PC-9 (cell line): ENCODE results near the gene LMF1. TPM values are rescaled to one million over a fixed set of nuclear protein-coding genes. Genes with fewer than 3 reads are reported as not detected.

Experiments
- BruUV-seq: library from RNA; stranded (reverse); fragments of 400-500 nt; replicated peaks from 2 replicates; lab custom pipeline; 2021; lab: Mats Ljungman, UMichigan
- CTCF ChIA-PET: fragments of 300-600 bp; sonication (Branson Sonifier 250); formaldehyde crosslinking; loops from one replicate; lab custom pipeline; 2022; ENCODE audit warnings: antibody characterized with exemption; lab: Charles Lee
- POLR2A ChIA-PET: fragments of 300-600 bp; sonication (Branson Sonifier 250); formaldehyde crosslinking; loops from one replicate; lab custom pipeline; 2022; ENCODE audit warnings: antibody characterized with exemption; ENCODE audit not compliant: unreplicated experiment; lab: Charles Lee
- DNase-seq, 2 experiments: peaks; one replicate each; pipeline versions ENCODE4 v3.0.0 to v3.0.0-alpha.2; 2015 to 2022; ENCODE audit warnings: mixed read lengths in 1 of 2
- H2AFZ ChIP-seq: fragments of 200-600 bp; sonication (generic); 2 replicates; pipeline ENCODE4 v1.8.1; 2017; ENCODE audit warnings: antibody characterized with exemption
- H3F3A ChIP-seq: fragments of 200-600 bp; sonication (generic); 2 replicates; pipeline ENCODE4 v1.8.1; 2017; ENCODE audit warnings: antibody characterized with exemption, mild to moderate bottlenecking, low read depth; ENCODE audit not compliant: insufficient read depth
- H3K27ac ChIP-seq: fragments of 200-600 bp; sonication (generic); 2 replicates; pipeline ENCODE4 v1.6.1; 2016; ENCODE audit warnings: mixed run types
- H3K27me3 ChIP-seq: fragments of 200-600 bp; sonication (generic); 2 replicates; pipeline ENCODE4 v1.6.1; 2016; ENCODE audit warnings: low read depth, mixed run types; ENCODE audit not compliant: insufficient read depth
- H3K36me3 ChIP-seq: fragments of 200-600 bp; sonication (generic); 2 replicates; pipeline ENCODE4 v1.6.1; 2016; ENCODE audit warnings: low read depth, mixed run types
- H3K4me1 ChIP-seq: fragments of 200-600 bp; sonication (generic); replicated peaks from 2 replicates; pipeline ENCODE4 v1.6.1; 2016; ENCODE audit warnings: mixed run types; ENCODE audit not compliant: insufficient read depth
- H3K4me2 ChIP-seq: fragments of 200-600 bp; sonication (generic); 2 replicates; pipeline ENCODE4 v1.6.1; 2017; ENCODE audit warnings: mixed run types
- H3K4me3 ChIP-seq: fragments of 200-600 bp; sonication (generic); 2 replicates; pipeline ENCODE4 v1.6.1; 2016; ENCODE audit warnings: mixed run types
- H3K79me2 ChIP-seq: fragments of 200-600 bp; sonication (generic); 2 replicates; pipeline ENCODE4 v1.6.1; 2017; ENCODE audit warnings: low read depth, mixed run types
- H3K9me2 ChIP-seq: fragments of 200-600 bp; sonication (generic); 2 replicates; pipeline ENCODE4 v1.8.1; 2017; ENCODE audit warnings: mild to moderate bottlenecking; ENCODE audit not compliant: insufficient read depth
- H3K9me3 ChIP-seq: fragments of 200-600 bp; sonication (generic); 2 replicates; pipeline ENCODE4 v1.8.1; 2016; ENCODE audit warnings: low read depth; ENCODE audit not compliant: insufficient read depth
- H4K20me1 ChIP-seq: fragments of 200-600 bp; sonication (generic); 2 replicates; pipeline ENCODE4 v1.8.1; 2017; ENCODE audit not compliant: insufficient read depth
- CTCF ChIP-seq: fragments of 200-600 bp; sonication (generic); conservative IDR thresholded peaks from 2 replicates; pipeline ENCODE4 v1.6.1; 2017; ENCODE audit warnings: mixed run types, antibody characterized with exemption, mild to moderate bottlenecking, moderate library complexity
- EZH2 ChIP-seq: fragments of 200-600 bp; sonication (generic); IDR thresholded peaks from 2 replicates; pipeline ENCODE4 v1.8.0; 2017; ENCODE audit warnings: antibody characterized with exemption, low read depth
- intact Hi-C: fragments of 100-400 bp; cut with micrococcal nuclease; formaldehyde crosslinking; loops from one replicate; pipeline ENCODE4 v1.10.0; 2022; ENCODE audit not compliant: unreplicated experiment
- total RNA-seq: library from RNA; stranded (reverse); gene quantifications from 2 replicates; pipeline ENCODE4 v1.2.3, GENCODE V29; 2021

The LMF1 gene
- total RNA-seq, 1 experiment from 2014 or later, result 31.3 TPM

GRCh38 chr16:819336-820043 lies 151.3 kb downstream of the LMF1 start:
- BruUV-seq, result no TSS peak
- no peak for DNase-seq
- CTCF ChIA-PET, result interaction anchor here (0.8 kb wide), 1 partner anchor 175 kb away, joined by 16 read pairs; no protein-coding TSS in a partner anchor

GRCh38 chr16:818592-818991 lies 152.2 kb downstream of the LMF1 start:
- H4K20me1 ChIP-seq, result no peaks in the 10 kb centered on the region
- H3K4me1 ChIP-seq, result peaks cover 11% of the 10 kb centered on the region
- intact Hi-C loops, result loop anchor here (10.0 kb wide), 1 partner anchor 156 kb away; the partner anchor contains the start of gene LMF1
- no peak overlapping the region for H3K27ac ChIP-seq
- H3K4me2 ChIP-seq, result no peak overlapping the region
- H3K9me2 ChIP-seq, result no peaks in the 10 kb centered on the region
- no peaks in the 10 kb centered on the region for H3K79me2 ChIP-seq
- CTCF ChIA-PET, result no interaction called here
- H3K9me3 ChIP-seq, result no peaks in the 10 kb centered on the region
- no peak for DNase-seq
- H3F3A ChIP-seq, result no peaks in the 10 kb centered on the region
- POLR2A ChIA-PET, result no interaction called here
- no peak overlapping the region for H2AFZ ChIP-seq
- H3K4me3 ChIP-seq, result no peak overlapping the region
- no peak for TF ChIP-seq CTCF
- no peak for TF ChIP-seq EZH2
- no peaks in the 10 kb centered on the region for H3K36me3 ChIP-seq
- no TSS peak for BruUV-seq
- peaks cover 56% of the 10 kb centered on the region for H3K27me3 ChIP-seq

More at GRCh38 chr16:819336-820043, 151.3 kb downstream of the LMF1 start:
- Histone ChIP-seq H3K4me1 (peaks cover 11% of the 10 kb centered on the region), H2AFZ (no peak overlapping the region), H3K9me2 (no peaks in the 10 kb centered on the region), H3K4me2 (no peak overlapping the region), H4K20me1 (no peaks in the 10 kb centered on the region), H3K9me3 (no peaks in the 10 kb centered on the region), H3K36me3 (no peaks in the 10 kb centered on the region), H3K79me2 (no peaks in the 10 kb centered on the region), H3F3A (no peaks in the 10 kb centered on the region), H3K27ac (no peak overlapping the region), H3K4me3 (no peak overlapping the region), H3K27me3 (peaks cover 65% of the 10 kb centered on the region)
- no peak for TF ChIP-seq EZH2
- no peak for TF ChIP-seq CTCF
- POLR2A ChIA-PET, result no interaction called here
- intact Hi-C loops, result loop anchor here (10.0 kb wide), 1 partner anchor 155 kb away; the partner anchor contains the start of gene LMF1

GRCh38 chr16:818132-818531 lies 152.7 kb downstream of the LMF1 start:
- H3K9me3 ChIP-seq, result no peaks in the 10 kb centered on the region
- TF ChIP-seq EZH2 (no peak), CTCF (no peak)
- no TSS peak for BruUV-seq
- H3K4me2 ChIP-seq, result no peak overlapping the region
- H3K9me2 ChIP-seq, result no peaks in the 10 kb centered on the region
- H4K20me1 ChIP-seq, result no peaks in the 10 kb centered on the region
- H3K4me3 ChIP-seq, result no peak overlapping the region
- peaks cover 11% of the 10 kb centered on the region for H3K4me1 ChIP-seq
- H3K27me3 ChIP-seq, result peaks cover 51% of the 10 kb centered on the region
- ChIA-PET CTCF (no interaction called here), POLR2A (no interaction called here)
- intact Hi-C loops, result loop anchor here (10.0 kb wide), 1 partner anchor 157 kb away; the partner anchor contains the start of gene LMF1
- no peak for DNase-seq
- H2AFZ ChIP-seq, result no peak overlapping the region
- no peak overlapping the region for H3K27ac ChIP-seq
- no peaks in the 10 kb centered on the region for H3K79me2 ChIP-seq
- no peaks in the 10 kb centered on the region for H3F3A ChIP-seq
- no peaks in the 10 kb centered on the region for H3K36me3 ChIP-seq
